NCI-H1694 (cell line): ENCODE data around the gene IFITM2.
"Not testable (repeated sequence)": the region's sequence is repeated elsewhere in the genome, so short reads cannot be mapped to it uniquely, and the experiment has no call there.

Experiments
- DNase-seq: peaks from one replicate; lab custom pipeline; 2025; lab: John Stamatoyannopoulos, UW

IFITM2 gene

GRCh38 chr11:307766-308708 is at the start of gene IFITM2:
TSS of gene IFITM2 (plus strand) at chr11:307816. CDS start at chr11:308193, 377 bp downstream.
- not testable (repeated sequence) for DNase-seq

GRCh38 chr11:259413-259812 is 48.2 kb upstream of the IFITM2 start:
- DNase-seq, result no peak

GRCh38 chr11:261624-262023 is 46.0 kb upstream of the IFITM2 start:
- DNase-seq, result no peak

GRCh38 chr11:266676-267439 is 40.8 kb upstream of the IFITM2 start:
- DNase-seq, result no peak

GRCh38 chr11:267491-267994 is 40.1 kb upstream of the IFITM2 start:
- no peak for DNase-seq

- not testable (repeated sequence) for DNase-seq
These were observed 38.9 kb upstream of the IFITM2 start for GRCh38 chr11:268716-269145.

GRCh38 chr11:269146-269890 is 38.3 kb upstream of the IFITM2 start:
- DNase-seq, result no peak

- no peak for DNase-seq
These were observed 36.9 kb upstream of the IFITM2 start for GRCh38 chr11:270451-271318.

- no peak for DNase-seq
These were observed 36.3 kb upstream of the IFITM2 start for GRCh38 chr11:271319-271715.

GRCh38 chr11:272195-272930 is 35.3 kb upstream of the IFITM2 start:
- DNase-seq, result no peak

GRCh38 chr11:272931-273198 is 34.8 kb upstream of the IFITM2 start:
- DNase-seq, result no peak

- DNase-seq, result no peak
These were observed 31.4 kb upstream of the IFITM2 start for GRCh38 chr11:276219-276618.

- DNase-seq, result no peak
These were observed 29.3 kb upstream of the IFITM2 start, which contains the start of gene NLRP6 for GRCh38 chr11:278001-278951. TSS of gene NLRP6 (plus strand) at chr11:278407. CDS start at chr11:278570, 163 bp downstream.

GRCh38 chr11:279040-279965 is 28.3 kb upstream of the IFITM2 start:
- no peak for DNase-seq

- no peak for DNase-seq
These were observed 27.5 kb upstream of the IFITM2 start for GRCh38 chr11:279966-280705.

- no peak for DNase-seq
These were observed 26.7 kb upstream of the IFITM2 start for GRCh38 chr11:280706-281485.
